ENCODE measurements around the gene TASOR2. TPM values are rescaled to one million over a fixed set of nuclear protein-coding genes. Genes with fewer than 3 reads are reported as not detected.
A peak's percentile ranks its signal among the peaks of the same experiment; 100 is the strongest.

TASOR2 gene
- total and polyA plus RNA-seq, 9 of the 15 experiments (the other 6 are each of a cell fraction or from before 2014, with no cell fraction given): 12.7 to 75.3 (median 52.3) TPM

- no peak overlapping the region; the same call in 2 of the 3 replicates for H3K27ac ChIP-seq (ENCODE audit: extremely low read depth, low read depth, low read length)
- peak overlapping the region; percentile 94 for H2AFZ ChIP-seq (ENCODE audit: low read depth, low read length)
- FAIRE-seq: no peak
- peak in 1 of 2 experiments; percentile 39; a peak in 1 of 4 replicates for TF ChIP-seq FOXK2 (conservative IDR thresholded peaks at IDR 0.05 in 1 of 2, IDR thresholded peaks at IDR 0.05 in 1 of 2; ENCODE audit: low read depth in 2 of 2)
- TF ChIP-seq ETV6 (IDR thresholded peaks at IDR 0.05; ENCODE audit: borderline replicate concordance in 1 of 2, low read depth in 2 of 2, low read length in 1 of 2): no peak
- TF ChIP-seq ETV6 (CRISPR knock-in tag; IDR thresholded peaks at IDR 0.05; ENCODE audit: borderline replicate concordance): no peak
- TF ChIP-seq HIVEP1 (CRISPR knock-in tag; IDR thresholded peaks at IDR 0.05): no peak
- 0 out of 4 replicates have a peak, but pooled peaks of 1 of the 2 experiments have one; percentile 1 for TF ChIP-seq NRF1 (conservative IDR thresholded peaks at IDR 0.05 in 1 of 2, IDR thresholded peaks at IDR 0.05 in 1 of 2)
- peak; percentile 67; the same call in 1 of the 2 replicates for TF ChIP-seq E2F4 (CRISPR knock-in tag; IDR thresholded peaks at IDR 0.05; ENCODE audit: low read depth)
- 0 out of 2 replicates have a peak, but pooled peaks have one; percentile 51 for TF ChIP-seq NR4A1 (CRISPR knock-in tag; IDR thresholded peaks at IDR 0.05)
- TF ChIP-seq NR4A1 (tag; IDR thresholded peaks at IDR 0.05): no peak
- TF ChIP-seq ZSCAN32 (CRISPR knock-in tag; IDR thresholded peaks at IDR 0.05): no peak
- TF ChIP-seq SIRT6 (IDR thresholded peaks at IDR 0.05; ENCODE audit: low read depth, low read length): no peak
- no peak for TF ChIP-seq GATAD2A (IDR thresholded peaks at IDR 0.05)
- TF ChIP-seq ZBTB11 (CRISPR knock-in tag; IDR thresholded peaks at IDR 0.05): 0 out of 6 replicates have a peak, but pooled peaks of 1 of the 3 experiments have one; percentile 45
- peak; percentile 61; the same call in 1 of the 2 replicates for TF ChIP-seq ZNF740 (CRISPR knock-in tag; IDR thresholded peaks at IDR 0.05)
- TF ChIP-seq ZNF740 (tag; IDR thresholded peaks at IDR 0.05): no peak
- no peak for TF ChIP-seq POLR3G (IDR thresholded peaks at IDR 0.05; ENCODE audit: extremely low read depth, insufficient read length, insufficient replicate concordance)
Measured at GRCh38 chr10:5666841-5667630, 17.6 kb upstream of the TASOR2 start.

More at GRCh38 chr10:5666841-5667630, 17.6 kb upstream of the TASOR2 start:
- no peaks in the 10 kb centered on the region for H3K9me3 ChIP-seq (replicated peaks; ENCODE audit: control insufficient read depth, insufficient read depth, low read depth, low read length)
- DNase-seq (ENCODE audit: extremely low read depth in 1 of 4, low spot score in 3 of 4): peak in 1 of 4 experiments; percentile 8
- H3K79me2 ChIP-seq (ENCODE audit: control insufficient read depth, insufficient read depth, low read length): peaks cover 17% of the 10 kb centered on the region; the same call in 2 of the 3 replicates
- intact Hi-C loops (cut with micrococcal nuclease): no loop called here
- ChIA-PET CTCF (ENCODE audit: low intra/inter-chr PET ratio) (no interaction called here), POLR2A (interaction anchor here (0.7 kb wide), 1 partner anchor 25 kb away, joined by 5 read pairs; no protein-coding TSS in a partner anchor)
- no peak for ATAC-seq
- H3K9me1 ChIP-seq (ENCODE audit: control insufficient read depth, insufficient read depth, low read length): no peaks in the 10 kb centered on the region
- peaks cover 5 to 11% of the 10 kb centered on the region in 2 experiments; a peak in 4 of 5 replicates for H3K4me1 ChIP-seq (replicated peaks in 1 of 2; ENCODE audit: control insufficient read depth in 2 of 2, insufficient read depth in 2 of 2, low read length in 2 of 2)
- no peaks in the 10 kb centered on the region; a peak in 1 of 5 replicates for H3K27me3 ChIP-seq (ENCODE audit: control insufficient read depth in 2 of 2, insufficient read depth in 2 of 2, low read length in 2 of 2)
- peak overlapping the region; percentile 81 for H3K4me3 ChIP-seq
- no peaks in the 10 kb centered on the region for H3K36me3 ChIP-seq (ENCODE audit: control insufficient read depth, insufficient read depth, low read length)
- WGBS (ENCODE audit: insufficient coverage, low coverage, missing lambda C conversion rate): 32% methylated on average over 15 of the region's 15 CpGs
- H3K9ac ChIP-seq (ENCODE audit: insufficient read depth in 1 of 2, low read depth in 2 of 2, low read length in 2 of 2): peak overlapping the region in 1 of 2 experiments; percentile 96; a peak in 3 of 4 replicates
- peak overlapping the region; percentile 100 for H3K4me2 ChIP-seq (ENCODE audit: insufficient read depth, low read length)
- peaks cover 7% of the 10 kb centered on the region; the same call in 1 of the 2 replicates for H4K20me1 ChIP-seq (replicated peaks; ENCODE audit: control insufficient read depth, insufficient read depth, low read length)
- in situ Hi-C loops (cut with MboI): no loop called here
- BruUV-seq (replicated peaks): no TSS peak

Data from K562 (cell line).